Endodermal cell (in vitro differentiated cells): ENCODE results near the gene GCHFR. TPM values are rescaled to one million over a fixed set of nuclear protein-coding genes. Genes with fewer than 3 reads are reported as not detected.

Experiments used
- DNase-seq: peaks from one replicate; pipeline ENCODE4 v3.0.0-alpha.2; 2017
- H3K27ac ChIP-seq: 2 replicates; pipeline ENCODE4 v1.5.1; 2013; ENCODE audit warnings: mild to moderate bottlenecking, low read depth, low read length, moderate library complexity
- H3K27me3 ChIP-seq: 2 replicates; pipeline ENCODE4 v1.6.1; 2013; ENCODE audit warnings: mild to moderate bottlenecking, low read length, moderate library complexity; ENCODE audit not compliant: insufficient read depth, control insufficient read depth, poor library complexity, severe bottlenecking
- H3K36me3 ChIP-seq: 2 replicates; pipeline ENCODE4 v1.7.0; 2013; ENCODE audit warnings: mild to moderate bottlenecking, low read length, moderate library complexity; ENCODE audit not compliant: control insufficient read depth, insufficient read depth
- H3K4me1 ChIP-seq: one replicate; pipeline ENCODE4 v1.7.0; 2013; ENCODE audit warnings: low read length; ENCODE audit not compliant: control insufficient read depth, insufficient read depth
- H3K4me3 ChIP-seq: 2 replicates; pipeline ENCODE4 v1.5.1; 2013; ENCODE audit warnings: mild to moderate bottlenecking, low read length, moderate library complexity
- H3K9ac ChIP-seq: 2 replicates; pipeline ENCODE4 v1.6.1; 2013; ENCODE audit warnings: mild to moderate bottlenecking, low read length, moderate library complexity; ENCODE audit not compliant: poor library complexity, severe bottlenecking; ENCODE audit errors: extremely low read depth
- H3K9me3 ChIP-seq: 2 replicates; pipeline ENCODE4 v1.6.1; 2013; ENCODE audit warnings: mild to moderate bottlenecking, low read length, moderate library complexity; ENCODE audit not compliant: control insufficient read depth
- H3K27ac Mint-ChIP-seq: 2 replicates; pipeline ENCODE4 v1.8.0; 2020; ENCODE audit warnings: mixed read lengths
- H3K27me3 Mint-ChIP-seq: 2 replicates; pipeline ENCODE4 v1.8.0; 2021; ENCODE audit warnings: mild to moderate bottlenecking, mixed read lengths; ENCODE audit not compliant: insufficient read depth
- H3K36me3 Mint-ChIP-seq: 2 replicates; pipeline ENCODE4 v1.8.0; 2020; ENCODE audit warnings: low read depth, mixed read lengths
- H3K4me1 Mint-ChIP-seq: 2 replicates; pipeline ENCODE4 v1.8.0; 2020; ENCODE audit warnings: mixed read lengths
- H3K4me3 Mint-ChIP-seq: 2 replicates; pipeline ENCODE4 v1.8.0; 2020; ENCODE audit warnings: mild to moderate bottlenecking, moderate library complexity, mixed read lengths
- H3K9me3 Mint-ChIP-seq: 2 replicates; pipeline ENCODE4 v1.8.0; 2020; ENCODE audit warnings: mild to moderate bottlenecking, mixed read lengths
- CTCF ChIP-seq: fragments of 200-600 bp; sonication (generic); conservative IDR thresholded peaks from 2 replicates; pipeline ENCODE4 v1.5.0; 2021; ENCODE audit warnings: antibody characterized with exemption, mild to moderate bottlenecking
- WGBS, 2 experiments: methylation state at CpG; one replicate each; pipeline versions ENCODE4 v1.1.5 to v1.1.7; 2013; ENCODE audit warnings: missing lambda C conversion rate in 2 of 2, mixed read lengths in 1 of 2; ENCODE audit not compliant: insufficient coverage in 1 of 2, insufficient read length in 1 of 2; 5-methylcytosine and 5-hydroxymethylcytosine counted together
- total RNA-seq, 2 donors: library from RNA; stranded (reverse); fragmentation: NEBNext Ultra II Directional in 1 of 2; extraction: Animal tissue kit (Norgen Biotek cat#: 25700) in 1 of 2; gene quantifications; 2 replicates in 1 of 2; 3 replicates in 1 of 2; pipeline ENCODE4 v1.2.1, GENCODE V29; 2021

GCHFR gene
- total RNA-seq, 2 donors from 2014 or later = 33.6 to 47.1 TPM

DNA sequence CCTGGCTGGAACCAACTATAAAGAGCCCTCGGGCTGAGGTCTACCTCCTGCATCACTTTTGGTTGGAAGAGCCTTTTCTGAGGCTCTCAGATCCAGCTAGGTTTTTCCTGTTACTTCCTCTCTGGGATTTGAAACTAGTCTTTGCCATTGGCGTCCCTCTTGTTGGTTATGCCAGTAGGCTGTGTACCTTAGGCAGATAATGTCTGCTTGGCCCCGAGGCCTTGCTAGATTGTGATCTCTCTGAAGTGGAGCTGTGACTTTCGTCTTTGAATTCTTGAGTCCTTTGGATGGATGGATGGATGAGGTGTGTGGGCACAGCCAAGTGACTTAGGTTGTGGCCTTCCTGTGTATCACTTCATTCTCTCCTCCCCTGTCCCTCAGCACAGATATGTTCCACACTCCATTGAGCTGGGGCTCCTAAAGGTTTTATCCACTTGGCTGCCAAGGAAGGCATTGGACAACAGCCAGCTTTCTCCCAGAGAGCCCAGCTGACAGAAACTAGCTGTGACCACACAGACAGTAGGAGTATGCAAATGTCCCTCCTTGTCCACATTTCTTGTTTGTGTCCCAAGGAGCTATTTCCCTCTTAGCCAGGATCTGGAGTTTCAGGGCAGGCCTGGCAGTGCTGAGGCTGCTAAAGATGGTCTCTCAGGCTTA lies 51.3 kb downstream of the GCHFR start:
- Mint-ChIP-seq H3K27me3 (no peaks in the 10 kb centered on the region), H3K4me1 (no peaks in the 10 kb centered on the region), H3K27ac (no peak overlapping the region), H3K9me3 (no peaks in the 10 kb centered on the region), H3K4me3 (no peak overlapping the region), H3K36me3 (peaks cover 20% of the 10 kb centered on the region)
- Histone ChIP-seq H3K9me3 (no peaks in the 10 kb centered on the region), H3K9ac (no peak overlapping the region), H3K27me3 (no peaks in the 10 kb centered on the region), H3K27ac (no peak overlapping the region), H3K4me1 (no peaks in the 10 kb centered on the region), H3K4me3 (no peak overlapping the region), H3K36me3 (no peaks in the 10 kb centered on the region)
- no peak for TF ChIP-seq CTCF
- DNase-seq = no peak
- WGBS, 2 experiments = 91 to 93% methylated on average over 2 to 3 of the region's 4 CpGs

Other genes starting within 250 kb of the GCHFR start
- 10 to 100 TPM; 14.9 to 16.8 TPM for gene CCDC32, start 199.0 kb upstream of the GCHFR start, total RNA-seq
- gene RPUSD2, start 194.8 kb upstream of the GCHFR start, total RNA-seq = 10 to 100 TPM; 16.5 to 20.5 TPM
- 10 to 100 TPM; 17.6 to 32.6 TPM for gene KNL1, start 169.8 kb upstream of the GCHFR start, total RNA-seq
- 10 to 100 TPM; 34.1 to 50.9 TPM for gene RAD51, start 68.9 kb upstream of the GCHFR start, total RNA-seq
- gene RMDN3, start 8.8 kb upstream of the GCHFR start, total RNA-seq = 10 to 100 TPM; 15.7 to 23.5 TPM
- gene C15orf62, start 5.9 kb downstream of the GCHFR start, total RNA-seq = under 1 TPM; 0.46 to 0.57 TPM
- gene ZFYVE19, start 43.0 kb downstream of the GCHFR start, total RNA-seq = 10 to 100 TPM; 15.6 to 15.9 TPM
- gene DNAJC17, start 43.4 kb downstream of the GCHFR start, total RNA-seq = 10 to 100 TPM; 34.0 to 41.0 TPM
- gene PPP1R14D, start 64.6 kb downstream of the GCHFR start, total RNA-seq = not detected
- gene SPINT1, start 80.0 kb downstream of the GCHFR start, total RNA-seq = 100 to 1,000 TPM; 129 to 141 TPM
- gene RHOV, start 110.2 kb downstream of the GCHFR start, total RNA-seq = 1 to 10 TPM; 1.8 to 2.8 TPM
- 10 to 100 TPM; 26.6 to 29.0 TPM for gene VPS18, start 130.4 kb downstream of the GCHFR start, total RNA-seq
- gene DLL4, start 165.3 kb downstream of the GCHFR start, total RNA-seq = under 1 TPM; 0.20 to 0.64 TPM
- gene CHAC1, start 189.4 kb downstream of the GCHFR start, total RNA-seq = 1 to 10 TPM; 6.8 to 9.0 TPM